C4-2B (cell line): Measurements from ENCODE around the gene BRD1.

Experiments used
- ZFX ChIP-seq: fragments of 450-650 bp; IDR thresholded peaks from 2 replicates; pipeline ENCODE4 v1.6.1; 2017
- TF ChIP-seq, protein P1 (sequence below): fragments of 450-650 bp; conservative IDR thresholded peaks from 2 replicates; pipeline ENCODE4 v1.5.1; 2017; ENCODE audit warnings: mild to moderate bottlenecking

GRCh38 chr22:49833340-49834007 lies 5.8 kb upstream of the BRD1 start:
- TF ChIP-seq, protein P1, sequence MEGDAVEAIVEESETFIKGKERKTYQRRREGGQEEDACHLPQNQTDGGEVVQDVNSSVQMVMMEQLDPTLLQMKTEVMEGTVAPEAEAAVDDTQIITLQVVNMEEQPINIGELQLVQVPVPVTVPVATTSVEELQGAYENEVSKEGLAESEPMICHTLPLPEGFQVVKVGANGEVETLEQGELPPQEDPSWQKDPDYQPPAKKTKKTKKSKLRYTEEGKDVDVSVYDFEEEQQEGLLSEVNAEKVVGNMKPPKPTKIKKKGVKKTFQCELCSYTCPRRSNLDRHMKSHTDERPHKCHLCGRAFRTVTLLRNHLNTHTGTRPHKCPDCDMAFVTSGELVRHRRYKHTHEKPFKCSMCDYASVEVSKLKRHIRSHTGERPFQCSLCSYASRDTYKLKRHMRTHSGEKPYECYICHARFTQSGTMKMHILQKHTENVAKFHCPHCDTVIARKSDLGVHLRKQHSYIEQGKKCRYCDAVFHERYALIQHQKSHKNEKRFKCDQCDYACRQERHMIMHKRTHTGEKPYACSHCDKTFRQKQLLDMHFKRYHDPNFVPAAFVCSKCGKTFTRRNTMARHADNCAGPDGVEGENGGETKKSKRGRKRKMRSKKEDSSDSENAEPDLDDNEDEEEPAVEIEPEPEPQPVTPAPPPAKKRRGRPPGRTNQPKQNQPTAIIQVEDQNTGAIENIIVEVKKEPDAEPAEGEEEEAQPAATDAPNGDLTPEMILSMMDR: no peak
- no peak for TF ChIP-seq ZFX
